H1 (cell line): Measurements from ENCODE around the gene BCL2L1. TPM values are rescaled to one million over a fixed set of nuclear protein-coding genes. Genes with fewer than 3 reads are reported as not detected.

Source experiments
- CTCF ChIA-PET: fragments of 300-600 bp; sonication (Branson Sonifier 250); formaldehyde crosslinking; loops from one replicate; lab custom pipeline; 2021; ENCODE audit not compliant: partially characterized antibody; lab: Charles Lee
- POLR2A ChIA-PET: fragments of 300-600 bp; sonication (Branson Sonifier 250); formaldehyde crosslinking; loops from one replicate; lab custom pipeline; 2021; ENCODE audit warnings: inconsistent platforms; ENCODE audit not compliant: partially characterized antibody; lab: Charles Lee
- DNase-seq, 2 experiments: peaks; one replicate each; pipeline versions ENCODE4 v3.0.0 to v3.0.0-alpha.2; 2010 to 2022; ENCODE audit warnings: low spot score in 2 of 2, low read depth in 1 of 2, mixed read lengths in 1 of 2
- FAIRE-seq: peaks from 2 replicates; lab custom pipeline; 2011; peaks lifted over from hg19 to GRCh38; lab: Jason Lieb, UNC
- H2AFZ ChIP-seq: 2 replicates; pipeline ENCODE4 v1.8.1; 2012; ENCODE audit warnings: low read length, inconsistent platforms
- H2AK5ac ChIP-seq: 2 replicates; pipeline ENCODE4 v1.6.1; 2013; ENCODE audit warnings: low read depth, low read length
- H2BK120ac ChIP-seq: replicated peaks from 2 replicates; pipeline ENCODE3; 2013; ENCODE audit warnings: low read depth, low read length, inconsistent platforms
- H2BK12ac ChIP-seq: 2 replicates; pipeline ENCODE4 v1.6.1; 2013; ENCODE audit warnings: low read depth, low read length
- H2BK15ac ChIP-seq: 2 replicates; pipeline ENCODE4 v1.6.1; 2013; ENCODE audit warnings: low read length
- H2BK20ac ChIP-seq: 2 replicates; pipeline ENCODE4 v1.6.1; 2013; ENCODE audit warnings: low read length
- H2BK5ac ChIP-seq: 2 replicates; pipeline ENCODE4 v1.6.1; 2013; ENCODE audit warnings: low read depth, low read length
- H3K14ac ChIP-seq: 2 replicates; pipeline ENCODE4 v1.6.1; 2013; ENCODE audit warnings: inconsistent platforms; ENCODE audit not compliant: insufficient read length
- H3K18ac ChIP-seq: 2 replicates; pipeline ENCODE4 v1.6.1; 2013; ENCODE audit warnings: low read length; ENCODE audit errors: extremely low read depth
- H3K23ac ChIP-seq: 2 replicates; pipeline ENCODE4 v1.6.1; 2013; ENCODE audit warnings: inconsistent platforms; ENCODE audit not compliant: insufficient read length
- H3K23me2 ChIP-seq: 2 replicates; pipeline ENCODE4 v1.6.1; 2013; ENCODE audit warnings: low read depth, low read length
- H3K27ac ChIP-seq: 2 replicates; pipeline ENCODE4 v1.6.1; 2011; ENCODE audit warnings: low read depth, low read length, inconsistent platforms
- H3K27me3 ChIP-seq, 4 experiments: replicated peaks in 1 of 4; 1 replicate in 1 of 4; 2 replicates in 3 of 4; pipeline versions ENCODE4 v1.6.1 to v1.8.1; 2011 to 2013; ENCODE audit warnings: low read length in 3 of 4, mild to moderate bottlenecking in 3 of 4, inconsistent platforms in 2 of 4, mixed read lengths in 2 of 4, moderate library complexity in 1 of 4; ENCODE audit not compliant: control insufficient read depth in 3 of 4, insufficient read depth in 3 of 4; ENCODE audit errors: extremely low read depth in 1 of 4
- H3K36me3 ChIP-seq, 4 experiments: 2 replicates each; pipeline versions ENCODE4 v1.6.1 to v1.8.1; 2011 to 2013; ENCODE audit warnings: mild to moderate bottlenecking in 4 of 4, low read length in 3 of 4, moderate library complexity in 2 of 4, control low read depth in 1 of 4, inconsistent platforms in 1 of 4; ENCODE audit not compliant: insufficient read depth in 4 of 4, control insufficient read depth in 2 of 4
- H3K4ac ChIP-seq: replicated peaks from 2 replicates; pipeline ENCODE3; 2013; ENCODE audit warnings: low read length, low read depth, mixed read lengths, inconsistent platforms; ENCODE audit not compliant: insufficient read length
- H3K4me1 ChIP-seq, 4 experiments: replicated peaks in 1 of 4; 1 replicate in 1 of 4; 2 replicates in 3 of 4; pipeline versions ENCODE4 v1.6.1 to v1.8.1; 2011 to 2013; ENCODE audit warnings: low read length in 3 of 4, inconsistent platforms in 2 of 4, mixed read lengths in 1 of 4; ENCODE audit not compliant: insufficient read depth in 4 of 4, control insufficient read depth in 3 of 4
- H3K4me2 ChIP-seq, 2 experiments: 2 replicates each; pipeline versions ENCODE4 v1.6.1 to v1.8.1; 2011 to 2013; ENCODE audit warnings: low read depth in 2 of 2, low read length in 2 of 2, control low read depth in 1 of 2, inconsistent platforms in 1 of 2, mild to moderate bottlenecking in 1 of 2; ENCODE audit not compliant: insufficient read depth in 1 of 2
- H3K4me3 ChIP-seq, 4 experiments: fragments of 200-600, 300-600 bp in 1 of 4; sonication (generic), shearing (Covaris generic), sonication (Bioruptor Twin) in 1 of 4; 2 replicates each; pipeline versions ENCODE4 v1.5.1 to v1.8.1; 2011 to 2016; ENCODE audit warnings: low read length in 4 of 4, low read depth in 3 of 4, control low read depth in 2 of 4, inconsistent platforms in 2 of 4, mild to moderate bottlenecking in 2 of 4, mixed read lengths in 1 of 4, moderate library complexity in 1 of 4; ENCODE audit not compliant: insufficient read depth in 2 of 4; ENCODE audit errors: extremely low read depth in 1 of 4
- H3K56ac ChIP-seq: replicated peaks from 2 replicates; pipeline ENCODE3; 2013; ENCODE audit warnings: low read depth, mild to moderate bottlenecking, mixed read lengths, low read length, inconsistent platforms; ENCODE audit not compliant: insufficient read length
- H3K79me1 ChIP-seq: 2 replicates; pipeline ENCODE4 v1.6.1; 2013; ENCODE audit warnings: low read depth, low read length, control low read depth
- H3K79me2 ChIP-seq, 2 experiments: 2 replicates each; pipeline versions ENCODE4 v1.6.1 to v1.8.1; 2012 to 2013; ENCODE audit warnings: low read length in 2 of 2, mild to moderate bottlenecking in 2 of 2, inconsistent platforms in 1 of 2; ENCODE audit not compliant: insufficient read depth in 2 of 2, control insufficient read depth in 1 of 2
- H3K9ac ChIP-seq, 4 experiments: replicated peaks in 1 of 4; 1 replicate in 1 of 4; 2 replicates in 3 of 4; pipeline versions ENCODE4 v1.6.1 to v1.8.1; 2011 to 2013; ENCODE audit warnings: low read depth in 3 of 4, low read length in 3 of 4, control low read depth in 2 of 4, mild to moderate bottlenecking in 2 of 4, moderate library complexity in 2 of 4, inconsistent platforms in 1 of 4; ENCODE audit errors: extremely low read depth in 1 of 4
- H3K9me3 ChIP-seq, 2 experiments: 2 replicates each; pipeline versions ENCODE4 v1.6.1 to v1.8.1; 2012 to 2013; ENCODE audit warnings: mild to moderate bottlenecking in 2 of 2, moderate library complexity in 2 of 2, control low read depth in 1 of 2, inconsistent platforms in 1 of 2, low read depth in 1 of 2, low read length in 1 of 2, mixed read lengths in 1 of 2; ENCODE audit not compliant: insufficient read depth in 2 of 2
- H4K20me1 ChIP-seq, 2 experiments: replicated peaks in 1 of 2; 2 replicates each; pipeline versions ENCODE3 to v1.8.1; 2011 to 2013; ENCODE audit warnings: inconsistent platforms in 2 of 2, low read length in 2 of 2, mild to moderate bottlenecking in 1 of 2; ENCODE audit not compliant: insufficient read depth in 2 of 2, control insufficient read depth in 1 of 2
- H4K5ac ChIP-seq: 2 replicates; pipeline ENCODE4 v1.6.1; 2013; ENCODE audit warnings: low read length, low read depth, mixed read lengths, inconsistent platforms; ENCODE audit not compliant: insufficient read length
- H4K8ac ChIP-seq: 2 replicates; pipeline ENCODE4 v1.8.0; 2013; ENCODE audit warnings: mild to moderate bottlenecking, moderate library complexity, low read length, inconsistent platforms; ENCODE audit not compliant: insufficient read depth; ENCODE audit errors: extremely low read depth
- H4K91ac ChIP-seq: replicated peaks from 2 replicates; pipeline ENCODE3; 2013; ENCODE audit warnings: low read length, mixed read lengths, inconsistent platforms; ENCODE audit not compliant: insufficient read length
- GTF2F1 ChIP-seq: IDR thresholded peaks from 2 replicates; pipeline ENCODE4 v1.6.1; 2012; ENCODE audit warnings: low read depth, low read length, improper control_type of control experiment, borderline replicate concordance
- KDM1A ChIP-seq: fragments of 200-600, 300-600 bp; sonication (generic); IDR thresholded peaks from 2 replicates; pipeline ENCODE4 v1.7.1; 2016; ENCODE audit warnings: mild to moderate bottlenecking, low read length, borderline replicate concordance
- SIRT6 ChIP-seq: IDR thresholded peaks from one replicate; pipeline ENCODE4 v1.7.1; 2012; ENCODE audit warnings: low read length, inconsistent platforms
- SRF ChIP-seq: IDR thresholded peaks from 2 replicates; pipeline ENCODE4 v1.6.1; 2011; ENCODE audit warnings: mild to moderate bottlenecking, low read depth, low read length, moderate library complexity
- WGBS, 2 experiments: shearing (Covaris generic) in 1 of 2; methylation state at CpG; one replicate each; pipeline versions ENCODE4 v1.1.6 to v1.1.7; 2013 to 2015; ENCODE audit warnings: low lambda C conversion rate in 2 of 2, mixed read lengths in 2 of 2, inconsistent platforms in 1 of 2, low coverage in 1 of 2, missing lambda C conversion rate in 1 of 2; ENCODE audit not compliant: insufficient replicate concordance in 2 of 2, insufficient coverage in 1 of 2, insufficient read length in 1 of 2; ENCODE audit errors: extremely low coverage in 1 of 2, missing lambda C conversion rate in 1 of 2; 5-methylcytosine and 5-hydroxymethylcytosine counted together
- polyA plus RNA-seq, 7 experiments: library from polyadenylated mRNA; depleted of rRNA in 3 of 7; stranded (reverse) in 5 of 7; unstranded in 2 of 7; fragments of >200 nt in 5 of 7; fragments of 200-250 nt in 2 of 7; gene quantifications; 1 replicate in 5 of 7; 2 replicates in 1 of 7; 4 replicates in 1 of 7; pipeline versions ENCODE4 v1.2.1 to v1.2.3, GENCODE V29; 2011 to 2013; ENCODE audit warnings: missing spikeins in 2 of 7, mixed read lengths in 2 of 7
- total RNA-seq: library from RNA; stranded (reverse); fragmentation: NEBNext Ultra II Directional; extraction: Animal tissue kit (Norgen Biotek cat#: 25700); gene quantifications from 2 replicates; pipeline ENCODE4 v1.2.1, GENCODE V29; 2021

BCL2L1 gene
- total and polyA plus RNA-seq, 2 of the 8 experiments (the other 6 are each of a cell fraction or from before 2014, with no cell fraction given), result 64.9 to 66.1 TPM

GRCh38 chr20:31769681-31770080, 47.0 kb upstream of the BCL2L1 start:
- Histone ChIP-seq H3K4me1 (no peaks in the 10 kb centered on the region; a peak in 1 of 7 replicates), H2BK15ac (no peak overlapping the region), H3K4me2 (no peak overlapping the region), H3K56ac (no peak overlapping the region), H4K5ac (no peak overlapping the region), H2BK5ac (no peak overlapping the region), H3K23ac (no peak overlapping the region), H3K9ac (no peak overlapping the region), H4K8ac (no peak overlapping the region), H2BK12ac (no peak overlapping the region), H3K14ac (no peak overlapping the region), H4K20me1 (peaks cover 0 to 2% of the 10 kb centered on the region in 2 experiments), H2BK20ac (no peak overlapping the region), H3K79me2 (0 out of 4 replicates have a peak, but pooled peaks cover 0 to 2% of the 10 kb centered on the region in 2 experiments), H3K27ac (no peak overlapping the region), H3K9me3 (no peaks in the 10 kb centered on the region), H3K36me3 (peaks cover 33 to 70% (median 49%) of the 10 kb centered on the region in 4 experiments), H2BK120ac (no peak overlapping the region), H3K18ac (no peak overlapping the region), H4K91ac (no peak overlapping the region), H3K79me1 (no peaks in the 10 kb centered on the region), H3K27me3 (no peaks in the 10 kb centered on the region), H3K4me3 (no peak overlapping the region), H2AFZ (no peak overlapping the region), H3K23me2 (no peaks in the 10 kb centered on the region), H3K4ac (no peak overlapping the region), H2AK5ac (no peak overlapping the region)
- no peak for FAIRE-seq
- ChIA-PET POLR2A (no interaction called here), CTCF (no interaction called here)
- DNase-seq, result no peak
- 92% methylated on average over 5 of the region's 5 CpGs; no CpG with 5 or more reads in 1 of the 2 experiments for WGBS, 2 experiments
- TF ChIP-seq GTF2F1 (no peak), SIRT6 (no peak), SRF (no peak), KDM1A (no peak)
